HL-60 (cell line): ENCODE results near the gene CNNM4.

Source experiments
- DNase-seq, 2 experiments: peaks; one replicate each; pipeline ENCODE4 v3.0.0-alpha.2; 2010 to 2020; ENCODE audit warnings: low read depth in 1 of 2, low spot score in 1 of 2
- H3K27ac ChIP-seq: fragments of 250-450 bp; sonication (Bioruptor Pico); replicated peaks from 2 replicates; pipeline ENCODE4 v1.5.1; 2020; ENCODE audit warnings: mild to moderate bottlenecking, moderate library complexity
- H3K27me3 ChIP-seq: fragments of 250-450 bp; sonication (Bioruptor Pico); 2 replicates; pipeline ENCODE4 v1.5.1; 2021; ENCODE audit warnings: mild to moderate bottlenecking, moderate library complexity; ENCODE audit not compliant: insufficient read depth, poor library complexity, severe bottlenecking
- H3K4me3 ChIP-seq: replicated peaks from 2 replicates; pipeline ENCODE4 v1.5.1; 2011; ENCODE audit warnings: mild to moderate bottlenecking, control low read depth, low read length; ENCODE audit not compliant: insufficient read depth
- GABPA ChIP-seq: IDR thresholded peaks from 2 replicates; pipeline ENCODE4 v1.6.1; 2012; ENCODE audit warnings: low read depth
- POLR2AphosphoS5 ChIP-seq: IDR thresholded peaks from 2 replicates; pipeline ENCODE4 v1.6.1; 2012; ENCODE audit warnings: low read depth
- SPI1 ChIP-seq: IDR thresholded peaks from 2 replicates; pipeline ENCODE4 v1.6.1; 2012; ENCODE audit warnings: low read depth, mild to moderate bottlenecking, borderline replicate concordance
- TF ChIP-seq, protein P1 (sequence below): IDR thresholded peaks from 2 replicates; pipeline ENCODE4 v1.6.1; 2012; ENCODE audit warnings: low read depth; ENCODE audit not compliant: insufficient replicate concordance
- TF ChIP-seq, protein P2 (sequence below): IDR thresholded peaks from one replicate; pipeline ENCODE4 v1.5.1; 2011; ENCODE audit warnings: low read length, control low read depth, inconsistent platforms; ENCODE audit not compliant: insufficient read depth

Gene CNNM4

DNA sequence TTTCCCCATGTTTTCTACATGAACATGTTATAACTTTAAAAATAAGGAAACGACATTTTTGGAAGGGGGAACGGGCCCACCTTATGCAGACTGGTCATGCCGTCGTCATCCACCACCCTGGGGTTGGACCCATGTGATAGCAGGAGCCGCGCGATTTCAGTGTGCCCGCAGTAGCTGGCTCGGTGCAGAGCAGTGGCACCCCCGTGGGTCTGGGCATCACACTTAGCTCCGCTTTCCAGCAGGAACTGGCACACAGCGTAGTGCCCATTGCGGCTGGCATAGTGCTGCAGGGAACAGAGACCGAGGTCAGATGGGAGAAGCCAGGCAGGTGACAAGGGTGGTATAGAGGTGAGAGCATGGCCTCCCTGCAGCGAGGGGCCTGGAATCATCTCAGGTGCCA is 92.6 kb downstream of the CNNM4 start:
- TF ChIP-seq POLR2AphosphoS5 (no peak), GABPA (no peak), SPI1 (no peak)
- TF ChIP-seq, protein P1, sequence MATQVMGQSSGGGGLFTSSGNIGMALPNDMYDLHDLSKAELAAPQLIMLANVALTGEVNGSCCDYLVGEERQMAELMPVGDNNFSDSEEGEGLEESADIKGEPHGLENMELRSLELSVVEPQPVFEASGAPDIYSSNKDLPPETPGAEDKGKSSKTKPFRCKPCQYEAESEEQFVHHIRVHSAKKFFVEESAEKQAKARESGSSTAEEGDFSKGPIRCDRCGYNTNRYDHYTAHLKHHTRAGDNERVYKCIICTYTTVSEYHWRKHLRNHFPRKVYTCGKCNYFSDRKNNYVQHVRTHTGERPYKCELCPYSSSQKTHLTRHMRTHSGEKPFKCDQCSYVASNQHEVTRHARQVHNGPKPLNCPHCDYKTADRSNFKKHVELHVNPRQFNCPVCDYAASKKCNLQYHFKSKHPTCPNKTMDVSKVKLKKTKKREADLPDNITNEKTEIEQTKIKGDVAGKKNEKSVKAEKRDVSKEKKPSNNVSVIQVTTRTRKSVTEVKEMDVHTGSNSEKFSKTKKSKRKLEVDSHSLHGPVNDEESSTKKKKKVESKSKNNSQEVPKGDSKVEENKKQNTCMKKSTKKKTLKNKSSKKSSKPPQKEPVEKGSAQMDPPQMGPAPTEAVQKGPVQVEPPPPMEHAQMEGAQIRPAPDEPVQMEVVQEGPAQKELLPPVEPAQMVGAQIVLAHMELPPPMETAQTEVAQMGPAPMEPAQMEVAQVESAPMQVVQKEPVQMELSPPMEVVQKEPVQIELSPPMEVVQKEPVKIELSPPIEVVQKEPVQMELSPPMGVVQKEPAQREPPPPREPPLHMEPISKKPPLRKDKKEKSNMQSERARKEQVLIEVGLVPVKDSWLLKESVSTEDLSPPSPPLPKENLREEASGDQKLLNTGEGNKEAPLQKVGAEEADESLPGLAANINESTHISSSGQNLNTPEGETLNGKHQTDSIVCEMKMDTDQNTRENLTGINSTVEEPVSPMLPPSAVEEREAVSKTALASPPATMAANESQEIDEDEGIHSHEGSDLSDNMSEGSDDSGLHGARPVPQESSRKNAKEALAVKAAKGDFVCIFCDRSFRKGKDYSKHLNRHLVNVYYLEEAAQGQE: no peak
- TF ChIP-seq, protein P2, sequence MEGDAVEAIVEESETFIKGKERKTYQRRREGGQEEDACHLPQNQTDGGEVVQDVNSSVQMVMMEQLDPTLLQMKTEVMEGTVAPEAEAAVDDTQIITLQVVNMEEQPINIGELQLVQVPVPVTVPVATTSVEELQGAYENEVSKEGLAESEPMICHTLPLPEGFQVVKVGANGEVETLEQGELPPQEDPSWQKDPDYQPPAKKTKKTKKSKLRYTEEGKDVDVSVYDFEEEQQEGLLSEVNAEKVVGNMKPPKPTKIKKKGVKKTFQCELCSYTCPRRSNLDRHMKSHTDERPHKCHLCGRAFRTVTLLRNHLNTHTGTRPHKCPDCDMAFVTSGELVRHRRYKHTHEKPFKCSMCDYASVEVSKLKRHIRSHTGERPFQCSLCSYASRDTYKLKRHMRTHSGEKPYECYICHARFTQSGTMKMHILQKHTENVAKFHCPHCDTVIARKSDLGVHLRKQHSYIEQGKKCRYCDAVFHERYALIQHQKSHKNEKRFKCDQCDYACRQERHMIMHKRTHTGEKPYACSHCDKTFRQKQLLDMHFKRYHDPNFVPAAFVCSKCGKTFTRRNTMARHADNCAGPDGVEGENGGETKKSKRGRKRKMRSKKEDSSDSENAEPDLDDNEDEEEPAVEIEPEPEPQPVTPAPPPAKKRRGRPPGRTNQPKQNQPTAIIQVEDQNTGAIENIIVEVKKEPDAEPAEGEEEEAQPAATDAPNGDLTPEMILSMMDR: no peak
- Histone ChIP-seq H3K4me3 (no peak overlapping the region), H3K27ac (no peak overlapping the region), H3K27me3 (no peaks in the 10 kb centered on the region)
- no peak for DNase-seq

DNA sequence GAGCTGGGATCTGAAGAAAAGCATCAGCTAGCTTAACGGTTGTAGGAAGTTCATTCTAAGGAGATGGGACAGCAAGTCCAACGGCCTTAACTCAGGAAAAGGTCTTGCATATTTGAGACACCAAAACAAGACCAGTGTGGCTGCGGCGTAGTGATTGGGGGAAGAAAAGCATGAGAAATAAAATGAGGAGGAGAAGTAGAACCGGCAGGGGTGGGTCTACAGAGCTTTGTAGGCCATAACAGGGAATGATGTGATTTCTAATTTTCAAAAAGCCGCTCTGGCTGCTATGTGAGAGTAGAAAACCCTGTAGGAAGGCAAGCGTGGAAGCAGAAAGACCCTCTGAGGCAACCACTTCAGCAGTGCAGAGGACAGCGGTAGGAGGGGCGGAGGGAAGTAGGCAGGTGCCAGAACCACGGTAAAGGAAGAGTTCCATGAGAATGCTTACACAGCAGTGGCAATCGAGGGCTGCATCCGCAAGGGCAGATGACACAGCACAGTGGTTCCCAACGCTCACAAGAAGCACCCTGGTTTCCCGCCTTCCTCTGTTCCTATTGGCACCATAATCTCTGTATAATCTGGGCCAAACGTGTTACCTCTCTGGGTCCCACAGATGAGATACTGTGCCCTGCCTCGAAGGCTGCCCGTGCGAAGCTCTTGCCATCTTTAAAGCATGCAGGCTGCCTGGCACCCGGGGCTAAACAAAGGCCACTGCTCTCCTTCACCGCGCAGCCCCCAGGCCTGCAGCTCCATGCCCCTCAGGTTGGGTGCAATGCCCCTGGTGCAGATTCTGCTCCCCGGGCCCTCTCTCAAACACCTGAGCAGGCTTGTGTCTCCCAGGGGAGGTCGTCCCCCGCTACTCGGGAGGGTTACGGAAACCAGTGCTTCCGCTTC is 96.3 kb downstream of the CNNM4 start:
- peak overlapping the region; percentile 84 for H3K27ac ChIP-seq

DNA sequence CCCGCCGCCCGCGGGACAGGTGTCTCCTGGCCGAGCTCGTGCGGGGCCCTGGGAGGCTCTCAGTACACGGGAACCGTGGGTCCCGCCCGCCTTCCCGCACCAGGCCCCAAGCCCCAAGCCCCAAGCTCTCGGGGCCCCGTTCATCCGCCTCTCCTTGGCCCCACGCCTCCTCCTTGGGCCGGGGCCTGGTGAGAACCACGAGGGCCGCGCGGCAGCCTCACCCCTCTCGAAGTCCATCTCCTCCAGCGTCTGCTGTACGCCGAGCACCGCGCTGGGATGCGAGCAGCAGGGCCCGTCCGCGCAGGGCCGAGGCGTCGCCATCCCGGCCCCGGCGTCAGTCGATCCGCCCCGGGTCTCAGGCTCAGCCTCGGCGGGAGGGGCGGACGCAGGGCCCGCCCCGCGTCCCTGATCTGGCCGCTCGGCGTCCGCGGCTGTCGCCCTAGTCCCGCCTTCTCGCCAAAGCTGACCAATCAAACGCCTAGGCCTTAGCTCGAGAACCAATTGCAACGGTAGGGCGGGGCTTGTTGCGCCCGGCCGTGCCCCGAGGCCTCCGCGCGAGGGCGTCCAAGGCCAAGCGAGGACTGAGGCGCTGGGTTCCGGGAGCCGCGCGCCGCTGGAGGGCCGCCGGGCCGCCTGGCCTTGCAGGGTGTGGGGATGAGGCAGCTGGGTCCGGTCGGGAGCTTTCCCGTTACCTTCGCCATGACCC is 97.1 kb downstream of the CNNM4 start, which contains the start of gene ANKRD39:
TSS of gene ANKRD39 (minus strand) at position 350 of the 706 bp plus-strand sequence. CDS start at position 321, 29 bp downstream.
- Histone ChIP-seq H3K27ac (peak within 1 kb of the TSS; percentile 84), H3K4me3 (peak within 1 kb of the TSS; percentile 82), H3K27me3 (no peaks in the 10 kb centered on the region)
- TF ChIP-seq, protein P2: peak; percentile 59
- no peak for TF ChIP-seq GABPA
- TF ChIP-seq, protein P1: peak; percentile 21
- no peak for TF ChIP-seq SPI1
- peak; percentile 51 for TF ChIP-seq POLR2AphosphoS5
- peak; percentile 96 to 97 for DNase-seq

More for the DNA sequence above, 96.3 kb downstream of the CNNM4 start:
- TF ChIP-seq, protein P2: no peak
- DNase-seq: peak in 1 of 2 experiments; percentile 59
- H3K27me3 ChIP-seq: no peaks in the 10 kb centered on the region
- H3K4me3 ChIP-seq: peak overlapping the region; percentile 82
